HG02970 (cell line): Measurements from ENCODE around the gene ARTN.

Experiments used
- ATAC-seq: cut with Tn5 transposase; IDR thresholded peaks from one replicate; pipeline ENCODE4 v1.9.1; 2021; ENCODE audit warnings: mild to moderate bottlenecking, moderate library complexity, moderate number of reproducible peaks; ENCODE audit not compliant: unreplicated experiment, low FRiP score

ARTN gene

GRCh38 chr1:43946236-43947060 is 12.8 kb downstream of the ARTN start, which contains the start of gene IPO13:
Gene IPO13 (plus strand): TSS chr1:43946950. CDS start chr1:43947601, 651 bp downstream.
- peak; percentile 93 for ATAC-seq

GRCh38 chr1:43947061-43947873 is 13.7 kb downstream of the ARTN start:
- ATAC-seq = peak; percentile 6

GRCh38 chr1:43947874-43948437 is 14.4 kb downstream of the ARTN start:
- no peak for ATAC-seq

- no peak for ATAC-seq
Observed at GRCh38 chr1:43949678-43950077, 16.1 kb downstream of the ARTN start.

- no peak for ATAC-seq
Observed at GRCh38 chr1:43951021-43951985, 17.7 kb downstream of the ARTN start.

- ATAC-seq = no peak
Observed at GRCh38 chr1:43952731-43953346, 19.2 kb downstream of the ARTN start.

GRCh38 chr1:43953361-43953760 is 19.8 kb downstream of the ARTN start:
- ATAC-seq = no peak

- ATAC-seq = no peak
Observed at GRCh38 chr1:43954036-43954435, 20.4 kb downstream of the ARTN start.

- ATAC-seq = no peak
Observed at GRCh38 chr1:43956234-43956633, 22.6 kb downstream of the ARTN start.

- ATAC-seq = no peak
Observed at GRCh38 chr1:43957407-43958040, 23.9 kb downstream of the ARTN start.

GRCh38 chr1:43958351-43959255 is 25.0 kb downstream of the ARTN start:
- ATAC-seq = no peak

- ATAC-seq = no peak
Observed at GRCh38 chr1:43960798-43961197, 27.2 kb downstream of the ARTN start.

- ATAC-seq = no peak
Observed at GRCh38 chr1:43961692-43962091, 28.1 kb downstream of the ARTN start.

GRCh38 chr1:43962324-43962723 is 28.7 kb downstream of the ARTN start:
- ATAC-seq = no peak

GRCh38 chr1:43963006-43963405 is 29.4 kb downstream of the ARTN start:
- ATAC-seq = no peak

GRCh38 chr1:43963890-43964289 is 30.3 kb downstream of the ARTN start:
- ATAC-seq = no peak

- no peak for ATAC-seq
Observed at GRCh38 chr1:43965316-43965715, 31.7 kb downstream of the ARTN start.

- ATAC-seq = no peak
Observed at GRCh38 chr1:43968348-43968948, 34.8 kb downstream of the ARTN start.
